ENCODE data around the gene IGFL3.

DNA sequence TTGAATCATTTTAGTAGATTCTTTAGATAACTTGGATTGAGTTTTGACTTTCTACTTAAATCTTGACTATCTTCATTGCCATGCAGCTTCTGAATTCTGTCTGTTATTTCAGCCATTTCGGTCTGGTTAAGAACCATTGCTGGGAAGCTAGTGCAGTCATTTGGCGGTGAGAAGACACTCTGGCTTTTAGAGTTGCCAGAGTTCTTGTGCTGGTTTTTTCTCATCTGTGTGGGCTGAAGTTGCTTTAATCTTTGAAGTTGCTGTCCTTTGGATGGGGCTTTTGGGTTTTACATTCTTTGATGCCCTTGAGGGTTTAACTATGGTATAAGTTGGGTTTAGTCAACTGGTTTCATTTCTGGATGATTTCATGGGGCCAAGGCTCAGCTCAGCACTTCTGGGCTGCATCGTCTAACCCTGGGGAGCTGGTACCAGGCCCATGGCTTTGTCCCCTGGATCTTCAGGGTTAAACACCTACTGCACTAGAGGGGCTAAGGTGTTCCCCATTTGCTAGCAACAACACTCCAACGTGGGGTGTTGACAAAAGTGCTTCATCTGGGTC lies 13.5 kb upstream of the IGFL3 start:
- TF ChIP-seq, protein P1, sequence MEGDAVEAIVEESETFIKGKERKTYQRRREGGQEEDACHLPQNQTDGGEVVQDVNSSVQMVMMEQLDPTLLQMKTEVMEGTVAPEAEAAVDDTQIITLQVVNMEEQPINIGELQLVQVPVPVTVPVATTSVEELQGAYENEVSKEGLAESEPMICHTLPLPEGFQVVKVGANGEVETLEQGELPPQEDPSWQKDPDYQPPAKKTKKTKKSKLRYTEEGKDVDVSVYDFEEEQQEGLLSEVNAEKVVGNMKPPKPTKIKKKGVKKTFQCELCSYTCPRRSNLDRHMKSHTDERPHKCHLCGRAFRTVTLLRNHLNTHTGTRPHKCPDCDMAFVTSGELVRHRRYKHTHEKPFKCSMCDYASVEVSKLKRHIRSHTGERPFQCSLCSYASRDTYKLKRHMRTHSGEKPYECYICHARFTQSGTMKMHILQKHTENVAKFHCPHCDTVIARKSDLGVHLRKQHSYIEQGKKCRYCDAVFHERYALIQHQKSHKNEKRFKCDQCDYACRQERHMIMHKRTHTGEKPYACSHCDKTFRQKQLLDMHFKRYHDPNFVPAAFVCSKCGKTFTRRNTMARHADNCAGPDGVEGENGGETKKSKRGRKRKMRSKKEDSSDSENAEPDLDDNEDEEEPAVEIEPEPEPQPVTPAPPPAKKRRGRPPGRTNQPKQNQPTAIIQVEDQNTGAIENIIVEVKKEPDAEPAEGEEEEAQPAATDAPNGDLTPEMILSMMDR (conservative IDR thresholded peaks at IDR 0.05 in 1 of 2, IDR thresholded peaks at IDR 0.05 in 1 of 2; ENCODE audit: extremely low read depth in 1 of 2, insufficient read depth in 1 of 2, low read depth in 1 of 2, low read length in 2 of 2): no peak
- no peak for TF ChIP-seq EZH2 (IDR thresholded peaks at IDR 0.05; ENCODE audit: borderline replicate concordance, low read length)
